GM20431 (cell line): ENCODE measurements around the gene PES1.
"Not testable (repeated sequence)": the region's sequence is repeated elsewhere in the genome, so short reads cannot be mapped to it uniquely, and the experiment has no call there.

Experiments
- in situ Hi-C: fragments of 300-500 bp; cut with MseI, MboI; formaldehyde crosslinking; loops from one replicate; pipeline ENCODE4 v1.15.0; 2020; ENCODE audit warnings: low sequenced_read_pairs; ENCODE audit not compliant: unreplicated experiment

Gene PES1

DNA sequence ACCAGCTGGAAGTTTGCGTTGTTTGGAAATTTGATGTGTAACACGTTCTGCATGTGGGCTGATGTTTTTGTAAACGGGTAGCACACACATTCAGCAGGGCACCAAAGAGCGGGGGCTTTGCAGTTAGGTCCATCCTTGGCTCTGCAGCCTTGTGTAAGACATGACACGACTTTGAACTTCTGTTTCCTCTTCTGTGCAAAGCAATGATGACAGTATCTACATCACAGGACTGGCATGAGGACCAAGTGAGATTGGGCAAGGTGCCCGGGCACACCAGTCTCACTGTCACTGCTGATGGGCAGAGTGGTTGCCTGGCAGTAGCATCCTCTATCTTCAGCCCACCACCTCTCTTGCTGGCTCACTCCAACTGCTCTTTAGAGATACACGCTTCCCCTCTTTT lies 18.6 kb upstream of the PES1 start:
- in situ Hi-C loops: no loop called here

DNA sequence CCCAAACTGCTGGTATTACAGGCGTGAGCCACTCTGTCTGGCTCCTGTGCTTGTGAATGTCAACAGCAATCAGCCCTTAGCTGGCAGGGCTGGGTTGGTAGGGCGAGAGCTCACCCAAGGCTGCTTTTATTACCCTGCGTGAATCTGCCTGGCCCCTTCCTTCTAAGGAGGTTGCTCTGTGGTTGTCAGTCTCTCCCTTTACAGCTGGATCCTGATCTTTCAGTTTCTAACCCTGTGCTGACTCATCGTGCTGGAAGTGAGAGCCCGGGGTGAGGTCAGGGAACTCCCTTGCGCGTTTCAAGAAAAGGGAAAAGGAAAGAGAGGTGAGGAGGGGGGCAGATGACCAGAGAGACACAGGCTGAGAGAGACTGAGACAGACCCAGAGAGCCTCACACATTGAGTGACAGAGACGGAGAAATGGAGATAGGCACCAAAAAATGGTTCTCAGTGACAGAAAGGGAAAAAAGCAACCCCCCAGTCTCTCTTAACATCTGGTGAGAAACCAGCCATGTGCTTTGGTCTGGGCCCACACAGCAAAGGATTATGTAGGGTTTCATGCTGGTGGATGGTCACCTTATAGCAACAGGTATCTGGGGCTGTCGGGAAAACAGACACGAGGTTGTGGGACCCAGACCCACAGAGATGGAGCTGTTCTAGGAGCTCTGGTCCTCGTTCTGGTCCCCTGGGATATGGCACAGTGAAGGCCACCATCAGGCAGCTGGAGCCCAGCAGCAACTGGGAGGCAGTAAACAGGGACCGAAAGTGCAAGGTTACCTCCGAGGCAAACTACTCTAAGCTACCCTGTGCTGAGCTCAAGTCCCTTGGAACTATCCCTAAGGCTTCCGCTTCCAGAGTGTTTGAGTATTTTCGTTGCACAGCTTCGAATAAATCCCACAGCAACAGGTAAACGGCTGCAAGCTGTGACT lies 17.8 kb upstream of the PES1 start:
- in situ Hi-C loops: no loop called here

GRCh38 chr22:30607939-30608338 lies 16.2 kb upstream of the PES1 start:
- in situ Hi-C loops: no loop called here

DNA sequence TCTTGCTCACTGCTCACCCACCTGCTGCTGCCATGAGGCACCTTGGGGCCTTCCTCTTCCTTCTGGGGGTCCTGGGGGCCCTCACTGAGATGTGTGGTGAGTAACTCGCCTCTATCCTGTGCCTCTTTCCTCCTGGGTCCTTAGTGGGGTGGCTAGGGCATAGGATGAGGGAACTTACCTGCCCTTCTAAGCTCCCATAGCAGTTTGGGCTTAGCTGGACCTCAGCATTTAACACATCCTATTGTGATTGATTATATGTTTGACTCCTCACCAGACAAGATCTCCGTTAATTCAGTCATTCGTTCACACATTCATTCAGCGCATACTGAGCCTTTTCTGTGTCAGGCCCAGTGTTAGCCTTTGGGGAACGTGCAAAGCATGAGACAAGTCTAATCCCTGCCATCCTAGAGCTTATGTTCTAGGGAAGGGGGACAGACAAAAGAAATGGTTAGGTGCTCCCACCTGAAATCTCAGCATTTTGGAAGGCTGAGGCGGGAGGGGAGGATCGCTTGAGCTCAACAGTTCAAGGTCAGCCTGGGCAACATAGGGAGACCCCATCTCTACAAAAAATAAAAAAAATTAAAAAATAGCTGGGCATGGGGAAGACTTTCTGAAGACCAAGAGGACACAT lies 15.7 kb upstream of the PES1 start:
- in situ Hi-C loops: no loop called here

DNA sequence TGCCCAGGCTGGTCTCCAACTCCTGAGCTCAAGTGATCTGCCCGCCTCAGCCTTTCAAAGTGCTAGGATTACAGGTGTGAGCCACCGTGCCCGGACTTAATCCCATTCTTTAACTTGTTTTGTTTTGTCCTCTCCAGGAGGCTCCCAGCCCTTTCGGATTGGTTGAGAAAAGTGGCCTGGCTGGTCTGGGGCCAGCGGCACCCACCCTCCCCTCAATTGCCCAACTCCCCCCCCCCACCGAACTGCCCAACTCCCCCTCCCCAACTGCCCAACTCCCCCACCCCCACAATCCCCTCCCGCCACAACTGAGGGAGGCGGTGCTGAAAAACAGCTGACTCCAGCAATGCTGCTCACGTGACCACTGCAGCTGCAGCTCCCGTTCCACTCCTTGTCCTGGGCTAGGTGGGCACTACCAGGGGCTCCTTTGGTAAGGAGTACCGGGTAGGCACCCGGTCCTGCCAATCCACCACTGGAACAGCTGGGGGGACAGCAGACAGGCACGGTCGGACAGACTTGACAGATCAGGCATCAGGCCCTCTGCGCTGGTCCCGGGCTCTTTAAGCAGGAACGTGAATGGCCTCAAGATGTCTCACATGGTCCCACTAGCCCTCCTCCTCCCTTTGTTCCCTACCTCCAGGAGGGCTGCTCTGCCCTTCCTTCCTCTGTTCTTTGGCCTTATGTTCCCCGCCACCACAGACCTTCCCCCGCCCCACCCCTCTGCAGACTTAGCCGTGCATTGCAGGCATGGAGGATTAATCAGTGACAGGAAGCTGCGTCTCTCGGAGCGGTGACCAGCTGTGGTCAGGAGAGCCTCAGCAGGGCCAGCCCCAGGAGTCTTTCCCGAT lies 15.0 kb upstream of the PES1 start, which contains the start of gene TCN2:
Gene TCN2 (plus strand): TSS at position 720 of the 845 bp plus-strand sequence. CDS start 158 bp downstream, outside the sequence.
- in situ Hi-C loops: no loop called here

DNA sequence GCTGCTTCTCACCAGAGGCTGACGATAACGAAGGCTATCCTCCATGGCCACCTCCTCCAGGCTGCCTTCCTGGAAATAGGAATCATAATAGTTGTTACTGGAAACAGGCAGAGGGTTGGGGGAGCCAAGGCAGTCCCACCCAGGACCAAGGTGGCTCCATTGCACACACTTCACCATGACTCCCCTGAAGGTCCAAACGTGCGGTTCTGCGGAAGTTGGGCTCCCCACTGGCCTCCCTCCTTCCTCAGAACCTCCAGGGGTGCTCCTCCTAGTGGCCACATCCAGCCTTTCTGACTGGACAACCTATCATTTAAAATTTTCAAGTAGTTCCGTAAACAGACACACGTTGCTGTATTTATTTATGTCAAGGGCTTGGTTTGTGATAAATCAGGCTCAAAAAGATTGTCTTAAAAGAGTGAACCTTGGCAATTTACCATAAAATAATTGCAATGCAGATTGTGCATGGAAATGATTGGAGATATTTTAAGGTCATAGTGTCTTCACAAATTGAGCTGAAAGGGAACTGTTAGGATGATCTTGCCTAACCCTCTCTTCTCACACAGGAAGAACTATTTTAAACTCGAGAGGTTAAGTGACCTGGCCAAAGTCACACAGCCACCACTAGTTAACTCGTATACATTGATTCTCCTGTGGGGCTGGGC lies 13.9 kb upstream of the PES1 start:
- in situ Hi-C loops: no loop called here

GRCh38 chr22:30604723-30605122 lies 13.0 kb upstream of the PES1 start:
- in situ Hi-C loops: no loop called here

GRCh38 chr22:30603801-30604200 lies 12.1 kb upstream of the PES1 start:
- in situ Hi-C loops: no loop called here

- in situ Hi-C loops: no loop called here
These were observed 10.3 kb upstream of the PES1 start for GRCh38 chr22:30602049-30602448.

DNA sequence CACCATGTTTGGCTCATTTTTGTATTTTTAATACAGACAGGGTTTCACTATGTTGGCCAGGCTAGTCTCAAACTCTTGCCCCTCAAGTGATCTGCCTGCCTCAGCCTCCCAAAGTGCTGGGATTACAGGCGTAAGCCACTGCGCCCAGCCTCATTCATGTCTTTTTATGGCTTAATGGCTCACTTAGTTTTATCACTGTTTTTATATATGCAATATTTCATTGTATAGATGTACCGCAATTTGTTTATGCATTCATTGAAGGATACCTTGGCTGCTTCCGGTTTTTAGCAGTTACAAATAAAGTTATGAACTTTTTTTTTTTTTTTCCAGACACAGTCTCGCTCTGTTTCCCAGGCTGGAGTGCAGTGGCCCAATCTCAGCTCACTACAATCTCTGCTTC lies 9.8 kb upstream of the PES1 start:
- in situ Hi-C loops: no loop called here

DNA sequence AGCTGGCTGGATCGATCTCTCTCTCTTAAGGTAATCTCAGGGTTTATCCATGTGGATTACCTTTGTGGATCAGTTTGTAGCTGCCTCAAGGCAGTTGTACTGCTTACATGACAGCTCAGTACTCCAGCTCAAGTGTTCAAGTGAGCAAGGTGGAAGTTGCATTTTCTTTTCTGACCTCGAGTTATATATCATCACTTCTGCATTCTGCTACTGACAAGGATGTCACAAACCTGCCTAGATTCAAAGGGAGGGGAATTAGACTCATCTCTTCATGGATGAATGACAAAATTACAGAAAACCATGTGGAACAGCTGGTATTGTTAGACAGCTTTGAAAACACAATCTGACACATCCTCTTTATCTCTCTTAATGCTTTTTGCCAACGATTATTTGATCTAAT lies 9.2 kb upstream of the PES1 start:
- in situ Hi-C loops: no loop called here

- in situ Hi-C loops: no loop called here
These were observed 7.3 kb upstream of the PES1 start for GRCh38 chr22:30598986-30599385.

DNA sequence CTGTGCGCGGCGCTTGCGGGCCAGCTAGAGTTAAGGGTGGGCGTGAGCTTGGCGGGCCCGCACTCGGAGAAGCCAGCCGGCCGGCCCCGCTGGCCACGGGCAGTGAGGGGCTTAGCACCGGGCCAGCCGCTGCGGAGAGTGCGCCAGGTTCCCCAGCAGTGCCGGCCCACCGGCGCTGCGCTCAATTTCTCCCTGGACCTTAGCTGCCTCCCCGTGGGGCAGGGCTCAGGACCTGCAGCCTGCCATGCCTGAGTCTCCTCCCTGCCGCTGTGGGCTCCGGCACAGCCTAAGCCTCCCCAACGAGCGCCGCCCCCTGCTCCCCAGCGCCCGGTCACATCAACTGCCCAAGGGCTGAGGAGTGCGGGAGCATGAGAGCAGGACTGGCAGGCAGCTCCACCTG lies 5.2 kb upstream of the PES1 start:
- in situ Hi-C loops: no loop called here

GRCh38 chr22:30596199-30596598 lies 4.5 kb upstream of the PES1 start:
- in situ Hi-C loops: no loop called here

DNA sequence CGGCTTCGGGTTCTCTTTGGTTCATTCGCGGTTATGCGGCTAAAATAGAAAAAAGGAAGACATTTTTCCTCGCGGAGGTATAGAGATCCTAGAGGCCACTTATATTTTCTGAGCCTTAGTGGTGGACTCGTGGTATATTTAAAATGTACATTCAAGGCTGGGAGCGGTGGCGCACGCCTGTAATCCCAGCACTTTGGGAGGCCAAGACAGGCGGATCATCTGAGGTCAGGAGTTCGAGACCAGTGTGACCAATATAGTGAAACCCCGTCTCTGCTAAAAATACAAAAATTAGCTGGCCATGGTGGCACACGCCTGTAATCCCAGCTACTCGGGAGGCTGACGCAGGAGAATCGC lies 627 bp upstream of the PES1 start:
- in situ Hi-C loops: not testable (repeated sequence)

- in situ Hi-C loops: no loop called here
These were observed 521 bp downstream of the PES1 start for GRCh38 chr22:30591191-30591587.

DNA sequence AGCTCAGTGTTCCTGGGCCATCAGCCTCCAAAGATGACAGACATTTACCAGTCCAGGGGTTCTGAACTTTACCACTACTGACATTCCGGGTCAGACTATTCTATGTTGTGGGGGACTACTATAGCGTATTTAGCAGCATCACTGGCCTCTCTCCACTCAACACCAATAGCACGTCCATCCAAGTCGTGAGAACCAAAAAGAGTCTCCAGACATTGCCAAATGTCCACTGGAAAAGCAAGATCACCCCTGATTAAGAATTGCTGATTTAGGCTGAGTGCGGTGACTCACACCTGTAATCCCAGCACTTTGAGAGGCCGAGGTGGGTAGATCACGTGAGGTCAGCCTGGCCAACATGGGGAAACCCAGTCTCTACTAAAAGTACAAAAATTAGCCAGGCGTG lies 5.3 kb downstream of the PES1 start:
- in situ Hi-C loops: no loop called here

DNA sequence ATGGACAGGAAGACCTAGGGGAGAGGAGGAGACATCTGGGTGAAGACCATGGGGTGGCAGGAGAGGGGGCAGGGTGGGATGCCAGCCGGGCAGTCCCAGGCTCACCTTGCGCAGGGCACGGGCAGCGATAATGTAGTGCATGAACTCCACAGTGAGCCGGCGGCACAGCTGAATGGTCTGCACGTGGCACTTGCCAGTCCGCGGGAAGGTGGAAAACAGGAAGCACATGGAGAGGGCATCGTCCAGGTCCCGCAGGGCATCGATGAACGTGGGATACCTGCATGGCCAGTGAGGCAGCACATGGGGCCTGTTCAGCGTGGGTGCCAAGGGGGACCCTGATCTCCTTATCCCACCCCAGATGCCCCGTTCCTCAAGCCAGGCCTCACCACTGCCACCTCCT lies 7.3 kb downstream of the PES1 start:
- in situ Hi-C loops: no loop called here

DNA sequence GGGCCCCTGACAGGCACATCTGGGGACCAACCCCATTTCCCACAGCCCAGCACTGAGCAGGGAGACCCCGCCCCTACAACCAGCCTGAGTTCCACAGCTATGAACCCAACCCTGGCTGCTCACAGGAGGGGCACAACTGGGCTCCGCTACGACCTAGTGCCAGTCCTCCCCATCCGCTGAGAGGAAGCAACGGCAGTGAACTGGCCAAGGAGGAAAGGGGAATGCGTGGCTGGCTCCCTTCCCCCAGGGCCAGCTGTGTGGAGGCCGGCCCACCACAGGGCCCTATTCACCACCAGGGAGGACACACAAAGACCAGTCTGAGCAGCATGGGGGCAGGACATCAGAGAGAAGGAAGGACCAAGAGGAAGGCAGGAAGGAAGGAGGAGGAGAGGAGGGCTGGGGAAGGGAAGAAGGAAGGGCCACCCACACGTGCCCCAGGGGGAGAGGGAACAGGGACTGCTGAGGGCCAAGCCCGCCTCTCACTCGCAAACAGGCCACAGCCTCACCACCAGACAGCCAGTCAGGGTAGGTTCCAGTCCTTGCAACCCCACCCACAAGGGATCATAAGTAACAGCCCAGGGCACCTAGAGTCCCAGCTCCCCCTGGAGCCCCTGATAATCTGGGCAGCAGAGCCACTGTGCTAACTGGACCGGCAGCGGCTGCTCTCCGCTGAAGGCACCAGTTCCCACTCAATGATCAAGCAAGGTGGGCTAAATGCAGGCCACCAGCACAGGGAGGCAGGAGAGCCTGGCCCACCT lies 8.7 kb downstream of the PES1 start:
- in situ Hi-C loops: no loop called here

GRCh38 chr22:30582051-30582450 lies 9.7 kb downstream of the PES1 start:
- in situ Hi-C loops: no loop called here
